Vagina (tissue), 2 donors: Measurements from ENCODE around the gene GUCY1A2.

Experiments used
- POLR2A ChIP-seq, 2 donors: fragments of 450-650 bp; IDR thresholded peaks; one replicate each; pipeline ENCODE4 v1.6.1; 2017; ENCODE audit warnings: antibody characterized with exemption in 2 of 2, mild to moderate bottlenecking in 2 of 2, moderate library complexity in 2 of 2
- TF ChIP-seq, protein P1 (sequence below), 3 experiments: fragments of 450-650 bp in 2 of 3; fragments of 200-600 bp in 1 of 3; sonication (generic) in 1 of 3; IDR thresholded peaks; one replicate each; pipeline ENCODE4 v1.5.1; 2017 to 2019; ENCODE audit warnings: antibody characterized with exemption in 3 of 3, mild to moderate bottlenecking in 2 of 3, moderate library complexity in 2 of 3

DNA sequence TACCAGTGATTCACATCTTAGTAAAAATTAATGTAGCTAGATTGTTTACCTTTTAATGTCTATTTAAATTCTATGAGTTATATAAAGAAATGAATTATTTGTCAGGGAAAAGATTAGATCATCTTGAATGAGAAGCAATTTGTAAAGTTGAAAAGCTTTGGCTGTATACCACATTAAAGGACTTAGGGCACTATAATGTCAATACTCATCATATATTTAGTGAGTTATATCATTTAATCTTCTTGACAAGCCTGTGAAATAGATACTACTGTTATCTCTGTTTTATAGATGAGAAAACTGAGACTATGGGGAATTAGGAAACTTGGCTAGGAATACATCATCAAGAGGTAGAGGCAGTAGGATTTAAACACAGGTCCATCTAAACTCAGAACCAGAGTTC is 160.1 kb downstream of the GUCY1A2 start:
- TF ChIP-seq, protein P1, sequence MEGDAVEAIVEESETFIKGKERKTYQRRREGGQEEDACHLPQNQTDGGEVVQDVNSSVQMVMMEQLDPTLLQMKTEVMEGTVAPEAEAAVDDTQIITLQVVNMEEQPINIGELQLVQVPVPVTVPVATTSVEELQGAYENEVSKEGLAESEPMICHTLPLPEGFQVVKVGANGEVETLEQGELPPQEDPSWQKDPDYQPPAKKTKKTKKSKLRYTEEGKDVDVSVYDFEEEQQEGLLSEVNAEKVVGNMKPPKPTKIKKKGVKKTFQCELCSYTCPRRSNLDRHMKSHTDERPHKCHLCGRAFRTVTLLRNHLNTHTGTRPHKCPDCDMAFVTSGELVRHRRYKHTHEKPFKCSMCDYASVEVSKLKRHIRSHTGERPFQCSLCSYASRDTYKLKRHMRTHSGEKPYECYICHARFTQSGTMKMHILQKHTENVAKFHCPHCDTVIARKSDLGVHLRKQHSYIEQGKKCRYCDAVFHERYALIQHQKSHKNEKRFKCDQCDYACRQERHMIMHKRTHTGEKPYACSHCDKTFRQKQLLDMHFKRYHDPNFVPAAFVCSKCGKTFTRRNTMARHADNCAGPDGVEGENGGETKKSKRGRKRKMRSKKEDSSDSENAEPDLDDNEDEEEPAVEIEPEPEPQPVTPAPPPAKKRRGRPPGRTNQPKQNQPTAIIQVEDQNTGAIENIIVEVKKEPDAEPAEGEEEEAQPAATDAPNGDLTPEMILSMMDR (IDR thresholded peaks at IDR 0.05), result no peak
- no peak for TF ChIP-seq POLR2A (IDR thresholded peaks at IDR 0.05)
